Measurements from ENCODE around the gene PEAR1.

- TF ChIP-seq CTCF (IDR thresholded peaks at IDR 0.05; ENCODE audit: insufficient read depth, low read length, poor library complexity, severe bottlenecking) (peak; percentile 85), EZH2phosphoT487 (conservative IDR thresholded peaks at IDR 0.05; ENCODE audit: low read length) (no peak)
Observed at GRCh38 chr1:156910309-156910782, 16.8 kb downstream of the PEAR1 start.

Measured in SU-DHL-6 (cell line).